ENCODE measurements around the gene CFAP107.

The CFAP107 gene

DNA sequence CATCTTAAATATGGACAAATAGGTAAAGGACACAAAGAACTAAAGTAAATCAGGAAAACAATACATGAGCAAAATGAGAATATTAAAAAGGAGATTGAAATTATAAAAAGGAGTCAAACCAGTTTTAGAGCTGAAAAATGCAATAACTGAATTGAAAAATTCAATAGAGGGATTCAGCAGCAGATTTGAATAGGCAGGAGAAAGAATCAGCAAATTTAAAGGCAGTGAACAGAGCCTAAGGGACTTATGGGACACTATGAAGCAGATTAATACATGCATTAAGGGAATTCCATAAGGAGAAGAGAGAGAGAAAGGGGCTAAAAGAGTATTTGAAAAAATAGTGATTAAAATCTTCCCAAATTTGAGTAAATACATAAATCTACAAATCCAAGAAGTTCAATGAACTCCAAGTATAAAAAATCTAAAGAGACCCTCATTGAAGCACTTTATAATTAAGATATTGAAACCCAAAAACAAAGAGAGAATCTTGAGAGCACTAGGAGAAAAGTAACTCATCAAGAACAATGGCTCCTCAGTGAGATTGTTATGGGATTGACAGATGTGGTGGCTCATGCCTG, 2.9 kb downstream of the CFAP107 start:
- Histone ChIP-seq H3K23ac (ENCODE audit: low read length in 2 of 2) (no peak overlapping the region), H3K18ac (ENCODE audit: low read depth in 1 of 2, low read length in 2 of 2) (no peak overlapping the region), H3K4ac (ENCODE audit: low read depth in 1 of 2, low read length in 2 of 2) (no peak overlapping the region), H2BK12ac (ENCODE audit: low read length in 2 of 2) (no peak overlapping the region), H2AFZ (ENCODE audit: low read depth, low read length) (no peak overlapping the region), H3K9ac (ENCODE audit: low read length) (no peak overlapping the region), H2BK5ac (ENCODE audit: low read depth, low read length, poor library complexity, severe bottlenecking) (no peak overlapping the region), H3K27me3 (ENCODE audit: control insufficient read depth in 1 of 2, insufficient read depth in 1 of 2, low read length in 2 of 2) (peaks cover 0 to 4% of the 10 kb centered on the region in 2 experiments), H3K36me3 (ENCODE audit: control insufficient read depth in 1 of 2, insufficient read depth in 2 of 2, low read depth in 1 of 2, low read length in 2 of 2) (no peaks in the 10 kb centered on the region), H3K4me1 (ENCODE audit: control insufficient read depth, insufficient read depth, low read depth, low read length) (no peaks in the 10 kb centered on the region), H4K91ac (ENCODE audit: low read length) (no peak overlapping the region), H3K9me3 (ENCODE audit: control insufficient read depth, low read length) (peaks cover 29% of the 10 kb centered on the region), H3K79me1 (replicated peaks; ENCODE audit: low read length, poor library complexity, severe bottlenecking) (no peaks in the 10 kb centered on the region), H3K14ac (ENCODE audit: low read length in 2 of 2) (no peak overlapping the region), H2AK5ac (ENCODE audit: low read length, severe bottlenecking) (no peak overlapping the region), H4K8ac (ENCODE audit: low read length) (no peak overlapping the region), H3K4me3 (ENCODE audit: insufficient read depth in 1 of 2, low read depth in 1 of 2, low read length in 2 of 2) (no peak overlapping the region), H2BK120ac (ENCODE audit: low read depth, low read length) (no peak overlapping the region), H3K27ac (ENCODE audit: low read length, poor library complexity, severe bottlenecking) (no peak overlapping the region), H2BK15ac (ENCODE audit: low read depth, poor library complexity, severe bottlenecking) (no peak overlapping the region), H3K4me2 (ENCODE audit: low read length, poor library complexity, severe bottlenecking) (no peak overlapping the region)
- no peak for DNase-seq

DNA sequence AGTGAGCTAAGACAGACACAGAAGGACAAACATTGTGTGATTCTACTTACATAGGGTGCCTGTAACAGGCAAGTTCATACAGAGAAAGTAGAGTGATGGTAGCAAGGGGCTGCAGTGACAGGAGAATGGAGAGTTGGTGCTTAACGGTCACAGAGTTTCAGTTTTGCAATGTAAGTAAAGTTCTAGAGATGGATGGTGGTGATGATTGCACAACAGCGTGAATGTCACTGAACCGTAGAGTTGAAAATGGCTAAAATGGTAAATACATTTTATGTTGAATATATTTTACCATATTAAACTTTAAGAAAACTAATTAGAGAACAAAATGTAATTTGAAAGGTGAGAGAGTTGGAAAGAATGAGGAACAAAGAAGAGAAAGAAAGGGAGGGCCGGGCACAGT, 8.7 kb downstream of the CFAP107 start:
- Histone ChIP-seq H4K91ac (ENCODE audit: low read length) (no peak overlapping the region), H3K79me1 (replicated peaks; ENCODE audit: low read length, poor library complexity, severe bottlenecking) (no peaks in the 10 kb centered on the region), H2BK120ac (ENCODE audit: low read depth, low read length) (no peak overlapping the region), H3K27me3 (ENCODE audit: control insufficient read depth in 1 of 2, insufficient read depth in 1 of 2, low read length in 2 of 2) (peaks cover 0 to 13% of the 10 kb centered on the region in 2 experiments), H3K4me3 (ENCODE audit: insufficient read depth in 1 of 2, low read depth in 1 of 2, low read length in 2 of 2) (no peak overlapping the region), H3K18ac (ENCODE audit: low read depth in 1 of 2, low read length in 2 of 2) (no peak overlapping the region), H3K9me3 (ENCODE audit: control insufficient read depth, low read length) (peaks cover 8% of the 10 kb centered on the region), H2BK12ac (ENCODE audit: low read length in 2 of 2) (no peak overlapping the region), H3K4ac (ENCODE audit: low read depth in 1 of 2, low read length in 2 of 2) (no peak overlapping the region), H3K36me3 (ENCODE audit: control insufficient read depth in 1 of 2, insufficient read depth in 2 of 2, low read depth in 1 of 2, low read length in 2 of 2) (no peaks in the 10 kb centered on the region), H2BK15ac (ENCODE audit: low read depth, poor library complexity, severe bottlenecking) (no peak overlapping the region), H2AK5ac (ENCODE audit: low read length, severe bottlenecking) (no peak overlapping the region), H3K14ac (ENCODE audit: low read length in 2 of 2) (no peak overlapping the region), H2BK5ac (ENCODE audit: low read depth, low read length, poor library complexity, severe bottlenecking) (no peak overlapping the region), H3K9ac (ENCODE audit: low read length) (no peak overlapping the region), H2AFZ (ENCODE audit: low read depth, low read length) (no peak overlapping the region), H3K27ac (ENCODE audit: low read length, poor library complexity, severe bottlenecking) (no peak overlapping the region), H3K4me1 (ENCODE audit: control insufficient read depth, insufficient read depth, low read depth, low read length) (no peaks in the 10 kb centered on the region), H4K8ac (ENCODE audit: low read length) (no peak overlapping the region), H3K4me2 (ENCODE audit: low read length, poor library complexity, severe bottlenecking) (no peak overlapping the region), H3K23ac (ENCODE audit: low read length in 2 of 2) (no peak overlapping the region)
- DNase-seq = no peak
- 77% methylated on average over 2 of the region's 4 CpGs for whole genome bisulfite sequencing

DNA sequence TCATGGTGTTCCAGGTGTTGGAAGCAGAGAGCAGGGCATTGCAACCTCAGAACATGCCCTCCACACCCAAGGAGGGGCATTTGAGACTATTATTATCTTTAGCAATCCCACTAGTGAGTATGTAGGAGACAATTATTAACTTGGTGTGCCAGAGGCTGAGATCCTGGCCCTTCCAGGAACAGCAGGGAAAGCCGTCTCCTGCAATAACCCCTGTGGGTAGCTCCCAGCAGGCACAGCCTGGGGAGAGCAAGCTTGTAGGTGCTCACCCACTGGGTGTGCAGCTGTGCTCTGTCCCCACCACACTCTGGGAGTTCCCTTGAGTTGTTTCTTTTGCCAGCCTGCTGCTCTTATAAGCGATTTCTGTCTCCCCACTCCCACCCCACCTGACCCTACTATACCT, 10.3 kb downstream of the CFAP107 start:
- H3K4me3 ChIP-seq (ENCODE audit: insufficient read depth in 1 of 2, low read depth in 1 of 2, low read length in 2 of 2) = no peak overlapping the region
- no peak overlapping the region for H3K18ac ChIP-seq (ENCODE audit: low read depth in 1 of 2, low read length in 2 of 2)
- H4K91ac ChIP-seq (ENCODE audit: low read length) = no peak overlapping the region
- WGBS = 74% methylated on average over 1 of the region's 2 CpGs
- H2AFZ ChIP-seq (ENCODE audit: low read depth, low read length) = no peak overlapping the region
- H3K9ac ChIP-seq (ENCODE audit: low read length) = no peak overlapping the region
- H2BK15ac ChIP-seq (ENCODE audit: low read depth, poor library complexity, severe bottlenecking) = no peak overlapping the region
- no peaks in the 10 kb centered on the region for H3K9me3 ChIP-seq (ENCODE audit: control insufficient read depth, low read length)
- no peak overlapping the region for H4K8ac ChIP-seq (ENCODE audit: low read length)
- H3K14ac ChIP-seq (ENCODE audit: low read length in 2 of 2) = no peak overlapping the region
- H2BK12ac ChIP-seq (ENCODE audit: low read length in 2 of 2) = no peak overlapping the region
- peaks cover 0 to 23% of the 10 kb centered on the region in 2 experiments for H3K27me3 ChIP-seq (ENCODE audit: control insufficient read depth in 1 of 2, insufficient read depth in 1 of 2, low read length in 2 of 2)
- no peak overlapping the region for H2BK120ac ChIP-seq (ENCODE audit: low read depth, low read length)
- no peak for DNase-seq
- no peak overlapping the region for H3K4ac ChIP-seq (ENCODE audit: low read depth in 1 of 2, low read length in 2 of 2)
- H3K79me1 ChIP-seq (replicated peaks; ENCODE audit: low read length, poor library complexity, severe bottlenecking) = no peaks in the 10 kb centered on the region
- H2BK5ac ChIP-seq (ENCODE audit: low read depth, low read length, poor library complexity, severe bottlenecking) = no peak overlapping the region
- no peak overlapping the region for H2AK5ac ChIP-seq (ENCODE audit: low read length, severe bottlenecking)
- H3K4me1 ChIP-seq (ENCODE audit: control insufficient read depth, insufficient read depth, low read depth, low read length) = no peaks in the 10 kb centered on the region
- H3K4me2 ChIP-seq (ENCODE audit: low read length, poor library complexity, severe bottlenecking) = no peak overlapping the region
- H3K23ac ChIP-seq (ENCODE audit: low read length in 2 of 2) = no peak overlapping the region
- no peaks in the 10 kb centered on the region for H3K36me3 ChIP-seq (ENCODE audit: control insufficient read depth in 1 of 2, insufficient read depth in 2 of 2, low read depth in 1 of 2, low read length in 2 of 2)
- no peak overlapping the region for H3K27ac ChIP-seq (ENCODE audit: low read length, poor library complexity, severe bottlenecking)

DNA sequence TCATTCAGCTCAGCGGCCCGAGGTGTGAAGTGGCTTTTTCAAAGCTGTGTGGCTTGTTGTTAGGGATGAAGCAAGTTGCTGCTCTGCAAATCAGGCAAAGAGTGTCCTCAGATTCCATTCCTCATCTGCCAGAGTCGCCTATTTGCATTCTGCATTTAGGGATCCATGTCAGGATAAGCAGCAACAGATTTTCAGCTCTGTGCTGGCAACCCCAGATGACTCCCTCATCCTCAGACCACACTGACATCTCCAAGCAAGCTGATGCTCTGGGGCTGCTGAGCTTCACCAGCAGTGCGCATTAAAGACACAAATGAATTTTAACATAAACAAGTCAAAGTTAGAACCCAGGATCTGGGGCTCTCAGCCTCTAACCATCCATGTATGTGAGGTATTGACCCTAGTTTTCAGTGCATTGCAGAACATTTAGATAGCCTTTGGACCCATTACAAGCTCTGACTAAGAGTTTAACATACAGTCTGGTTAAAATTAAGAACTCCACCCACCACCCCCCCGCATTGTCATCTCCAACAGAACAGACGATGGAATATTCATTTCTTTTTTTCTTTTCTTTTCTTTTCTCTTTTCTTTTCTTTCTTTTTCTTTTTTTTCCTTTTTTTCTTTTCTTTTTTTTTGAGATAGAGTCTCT, 10.9 kb downstream of the CFAP107 start:
- Histone ChIP-seq H2BK12ac (ENCODE audit: low read length in 2 of 2) (no peak overlapping the region), H3K9me3 (ENCODE audit: control insufficient read depth, low read length) (no peaks in the 10 kb centered on the region), H3K14ac (ENCODE audit: low read length in 2 of 2) (no peak overlapping the region), H3K27ac (ENCODE audit: low read length, poor library complexity, severe bottlenecking) (no peak overlapping the region), H3K27me3 (ENCODE audit: control insufficient read depth in 1 of 2, insufficient read depth in 1 of 2, low read length in 2 of 2) (peaks cover 0 to 23% of the 10 kb centered on the region in 2 experiments), H2BK15ac (ENCODE audit: low read depth, poor library complexity, severe bottlenecking) (no peak overlapping the region), H2BK120ac (ENCODE audit: low read depth, low read length) (no peak overlapping the region), H3K36me3 (ENCODE audit: control insufficient read depth in 1 of 2, insufficient read depth in 2 of 2, low read depth in 1 of 2, low read length in 2 of 2) (no peaks in the 10 kb centered on the region), H2AFZ (ENCODE audit: low read depth, low read length) (no peak overlapping the region), H3K4me3 (ENCODE audit: insufficient read depth in 1 of 2, low read depth in 1 of 2, low read length in 2 of 2) (no peak overlapping the region), H2AK5ac (ENCODE audit: low read length, severe bottlenecking) (no peak overlapping the region), H3K4me1 (ENCODE audit: control insufficient read depth, insufficient read depth, low read depth, low read length) (no peaks in the 10 kb centered on the region), H3K4ac (ENCODE audit: low read depth in 1 of 2, low read length in 2 of 2) (no peak overlapping the region), H4K8ac (ENCODE audit: low read length) (no peak overlapping the region), H3K9ac (ENCODE audit: low read length) (no peak overlapping the region), H3K18ac (ENCODE audit: low read depth in 1 of 2, low read length in 2 of 2) (no peak overlapping the region), H2BK5ac (ENCODE audit: low read depth, low read length, poor library complexity, severe bottlenecking) (no peak overlapping the region), H3K23ac (ENCODE audit: low read length in 2 of 2) (no peak overlapping the region), H3K79me1 (replicated peaks; ENCODE audit: low read length, poor library complexity, severe bottlenecking) (no peaks in the 10 kb centered on the region), H3K4me2 (ENCODE audit: low read length, poor library complexity, severe bottlenecking) (no peak overlapping the region), H4K91ac (ENCODE audit: low read length) (no peak overlapping the region)
- 75% methylated on average over 6 of the region's 6 CpGs for WGBS
- DNase-seq = no peak
